Stimulated activated naive CD8-positive, alpha-beta T cell treated with anti-CD3 and anti-CD28 coated beads, Interleukin-15, Interleukin-2, amounts not matched to agents 100 ng/mL and 50 ng/mL, for 24 hours (primary cell): ENCODE results near the gene ABHD17A.
A peak's percentile ranks its signal among the peaks of the same experiment; 100 is the strongest.

Experiments
- H3K27ac Mint-ChIP-seq: one replicate; pipeline ENCODE4 v1.8.0; 2021; ENCODE audit warnings: mild to moderate bottlenecking, mixed read lengths
- H3K27me3 Mint-ChIP-seq: one replicate; pipeline ENCODE4 v1.8.0; 2021; ENCODE audit warnings: mixed read lengths
- H3K36me3 Mint-ChIP-seq: one replicate; pipeline ENCODE4 v1.8.0; 2021; ENCODE audit warnings: low read depth, mixed read lengths
- H3K4me1 Mint-ChIP-seq: one replicate; pipeline ENCODE4 v1.8.0; 2021; ENCODE audit warnings: low read depth, mixed read lengths
- H3K4me3 Mint-ChIP-seq: one replicate; pipeline ENCODE4 v1.8.0; 2021; ENCODE audit warnings: mild to moderate bottlenecking, mixed read lengths
- H3K9me3 Mint-ChIP-seq: one replicate; pipeline ENCODE4 v1.8.0; 2021; ENCODE audit warnings: mixed read lengths

The ABHD17A gene

DNA sequence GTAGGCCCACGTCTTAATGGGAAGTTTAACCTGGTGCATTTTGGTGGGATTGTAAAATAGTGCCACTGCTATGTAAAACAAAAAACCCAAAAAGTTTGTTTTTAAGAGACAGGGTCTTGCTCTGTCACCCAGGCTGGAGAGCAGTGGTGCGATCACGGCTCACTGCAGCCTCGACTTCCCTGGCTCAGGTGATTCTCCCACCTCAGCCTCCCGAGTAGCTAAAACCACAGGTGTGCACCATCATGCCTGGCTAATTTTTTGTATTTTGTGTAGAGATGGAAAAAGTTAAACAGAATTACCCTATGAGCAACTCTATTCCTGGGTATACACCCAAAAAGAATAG lies 36.2 kb downstream of the ABHD17A start:
- peak overlapping the region; percentile 71 for H3K4me3 Mint-ChIP-seq
- H3K27ac Mint-ChIP-seq: peak overlapping the region; percentile 58
- H3K27me3 Mint-ChIP-seq: no peaks in the 10 kb centered on the region
- peaks cover 6% of the 10 kb centered on the region for H3K36me3 Mint-ChIP-seq
- no peaks in the 10 kb centered on the region for H3K9me3 Mint-ChIP-seq
- peaks cover 68% of the 10 kb centered on the region for H3K4me1 Mint-ChIP-seq

DNA sequence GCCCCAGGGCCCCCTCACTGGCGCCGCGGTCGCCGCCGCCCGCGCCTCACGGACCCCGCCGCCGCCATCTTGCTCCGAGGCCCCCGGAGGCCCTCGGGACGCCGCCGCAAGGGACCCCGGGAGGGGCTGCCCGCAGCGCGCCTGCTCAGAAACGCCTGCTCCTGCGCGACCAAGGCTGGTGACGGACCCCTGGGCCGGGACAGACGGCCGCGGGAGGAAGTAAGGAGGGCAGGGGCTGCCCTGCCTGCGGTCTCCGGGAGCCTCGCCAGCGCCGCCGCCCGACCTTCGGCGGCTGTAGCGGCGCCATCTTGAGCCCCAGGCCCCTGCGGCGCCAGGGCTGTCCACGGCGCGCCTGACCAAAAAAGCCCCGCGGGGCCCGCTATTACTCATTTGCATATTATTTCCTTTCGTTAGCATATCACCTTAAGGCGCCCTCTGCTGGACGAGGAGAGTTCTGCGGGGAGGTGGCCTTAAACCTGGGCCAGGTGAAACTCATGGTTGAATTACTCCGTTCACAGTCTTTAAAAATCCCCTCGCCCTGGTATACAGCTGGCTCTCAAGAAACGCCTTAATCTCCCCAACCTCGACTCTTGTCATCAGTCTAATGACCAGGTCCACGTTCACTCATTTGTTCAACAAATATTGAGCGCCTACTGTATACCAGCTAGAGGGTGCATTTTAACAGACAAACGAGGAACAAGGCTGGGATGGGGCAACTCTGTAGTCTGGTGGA lies 36.7 kb downstream of the ABHD17A start, which contains the start of gene REXO1:
Gene REXO1 (minus strand): TSS at position 85 of the 733 bp plus-strand sequence. CDS start 125 bp downstream, outside the sequence.
- peaks cover 6% of the 10 kb centered on the region for H3K36me3 Mint-ChIP-seq
- H3K27ac Mint-ChIP-seq: peak within 1 kb of the TSS; percentile 96
- peaks cover 71% of the 10 kb centered on the region for H3K4me1 Mint-ChIP-seq
- no peaks in the 10 kb centered on the region for H3K27me3 Mint-ChIP-seq
- no peaks in the 10 kb centered on the region for H3K9me3 Mint-ChIP-seq
- H3K4me3 Mint-ChIP-seq: peak within 1 kb of the TSS; percentile 95

DNA sequence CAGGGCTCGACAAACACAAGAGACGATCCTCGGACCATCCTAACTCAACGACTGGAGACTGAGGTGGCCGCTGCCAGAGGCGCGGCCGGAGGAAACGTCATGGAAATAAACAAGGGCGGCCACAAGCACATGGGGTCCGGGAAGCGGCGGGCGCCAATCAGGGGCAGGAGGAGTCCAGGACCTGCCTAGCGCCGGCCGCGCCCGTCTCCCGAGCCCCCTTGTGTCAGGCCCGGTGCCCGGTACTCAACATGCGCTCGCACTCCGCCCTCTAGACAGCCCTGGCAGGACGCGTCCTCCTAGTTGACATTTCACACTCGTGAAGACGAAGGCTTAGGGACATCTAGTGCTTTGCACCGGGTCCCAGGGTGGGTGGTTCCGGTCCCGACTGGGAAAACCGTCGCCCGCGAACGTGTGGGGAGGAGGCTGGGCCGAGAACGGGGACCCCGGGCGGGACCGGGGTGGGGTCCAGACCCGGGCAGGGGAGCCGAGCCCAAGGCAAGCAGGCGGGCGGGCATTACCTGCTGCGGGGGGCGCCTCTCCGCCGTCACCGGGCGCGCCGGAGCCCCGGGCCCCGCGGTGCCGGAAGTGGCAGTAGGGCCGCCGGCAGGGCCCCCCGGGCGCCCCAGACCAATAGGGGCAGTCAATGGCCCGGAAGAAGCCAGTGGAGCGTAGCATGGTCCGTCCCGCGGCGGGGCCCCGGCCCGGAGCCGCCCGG lies 37.5 kb downstream of the ABHD17A start:
- Mint-ChIP-seq H3K36me3 (peaks cover 6% of the 10 kb centered on the region), H3K27ac (peak overlapping the region; percentile 96), H3K4me1 (peaks cover 67% of the 10 kb centered on the region), H3K4me3 (peak overlapping the region; percentile 95), H3K9me3 (no peaks in the 10 kb centered on the region), H3K27me3 (no peaks in the 10 kb centered on the region)

DNA sequence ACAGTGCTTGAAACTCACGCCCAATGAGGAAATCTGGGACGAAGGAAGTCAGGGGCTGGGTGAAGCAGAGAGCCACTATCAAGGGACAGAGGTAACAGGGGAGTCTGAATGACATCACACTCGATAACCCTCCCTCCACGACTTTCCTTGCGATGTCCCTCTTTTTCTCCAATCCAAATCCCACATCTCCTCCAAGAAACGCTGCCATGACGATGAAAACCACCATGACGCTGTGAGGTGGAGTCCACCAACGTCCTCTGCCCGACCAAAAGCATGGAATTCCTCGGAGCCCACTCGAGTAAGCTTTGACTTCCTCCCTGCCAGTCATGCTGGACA lies 38.0 kb downstream of the ABHD17A start:
- Mint-ChIP-seq H3K9me3 (no peaks in the 10 kb centered on the region), H3K4me3 (peak overlapping the region; percentile 95), H3K27ac (peak overlapping the region; percentile 96), H3K36me3 (peaks cover 6% of the 10 kb centered on the region), H3K4me1 (peaks cover 63% of the 10 kb centered on the region), H3K27me3 (no peaks in the 10 kb centered on the region)

DNA sequence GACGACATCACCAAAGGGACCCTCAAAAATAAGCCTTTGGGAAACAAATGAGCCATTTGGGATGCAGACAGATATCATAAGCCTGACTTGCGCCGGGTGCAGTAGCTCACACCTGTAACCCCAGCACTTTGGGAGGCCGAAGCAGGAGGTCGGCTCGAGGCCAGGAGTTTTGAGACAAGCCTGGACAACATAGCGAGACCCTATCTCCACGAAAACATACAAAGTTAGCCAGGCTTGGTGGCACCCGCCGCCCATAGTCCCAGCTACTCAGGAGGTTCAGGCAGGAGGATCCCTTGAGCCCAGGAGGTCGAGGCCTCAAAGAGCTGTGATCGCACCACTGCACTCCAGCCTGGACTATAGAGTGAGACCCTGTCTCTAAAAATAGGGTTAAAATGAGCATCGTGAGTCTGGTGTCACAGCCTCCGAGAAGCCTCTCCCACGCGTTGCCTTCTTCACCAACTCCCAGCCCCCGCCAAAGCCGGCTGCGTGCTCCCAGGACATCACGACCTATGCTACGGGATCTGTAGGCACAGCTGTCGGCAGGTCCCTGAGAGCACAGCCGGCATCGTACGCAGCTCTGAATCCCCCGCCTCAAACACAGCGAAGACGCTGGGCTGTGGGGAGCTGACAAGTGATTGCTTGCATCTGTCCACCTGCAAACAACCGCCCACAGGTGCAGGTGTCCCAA lies 38.6 kb downstream of the ABHD17A start:
- Mint-ChIP-seq H3K4me1 (peaks cover 62% of the 10 kb centered on the region), H3K36me3 (peaks cover 6% of the 10 kb centered on the region), H3K27me3 (no peaks in the 10 kb centered on the region), H3K9me3 (no peaks in the 10 kb centered on the region), H3K4me3 (peak overlapping the region; percentile 95), H3K27ac (peak overlapping the region; percentile 96)

DNA sequence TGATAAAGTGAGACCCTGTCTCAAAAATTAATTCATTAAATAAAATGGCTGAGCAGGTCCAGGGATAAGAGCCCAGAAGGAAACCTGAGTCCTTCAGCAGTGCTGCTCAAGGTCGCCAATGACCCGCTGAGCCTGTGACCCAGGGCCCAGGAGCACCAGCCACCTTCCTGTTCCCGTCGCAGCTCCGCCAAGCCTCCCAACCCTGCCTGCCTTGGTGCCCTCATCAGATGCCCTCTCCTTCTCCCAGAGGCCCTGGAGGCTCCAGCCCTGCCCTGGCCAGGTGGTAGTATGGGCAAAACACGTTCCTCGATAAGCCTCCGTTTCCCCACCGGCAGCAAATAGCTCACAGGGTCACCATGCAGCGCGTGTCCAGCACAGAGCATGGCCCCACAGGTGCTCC lies 39.7 kb downstream of the ABHD17A start:
- H3K9me3 Mint-ChIP-seq: no peaks in the 10 kb centered on the region
- H3K4me3 Mint-ChIP-seq: no peak overlapping the region
- peaks cover 6% of the 10 kb centered on the region for H3K36me3 Mint-ChIP-seq
- H3K27me3 Mint-ChIP-seq: no peaks in the 10 kb centered on the region
- no peak overlapping the region for H3K27ac Mint-ChIP-seq
- peaks cover 60% of the 10 kb centered on the region for H3K4me1 Mint-ChIP-seq

DNA sequence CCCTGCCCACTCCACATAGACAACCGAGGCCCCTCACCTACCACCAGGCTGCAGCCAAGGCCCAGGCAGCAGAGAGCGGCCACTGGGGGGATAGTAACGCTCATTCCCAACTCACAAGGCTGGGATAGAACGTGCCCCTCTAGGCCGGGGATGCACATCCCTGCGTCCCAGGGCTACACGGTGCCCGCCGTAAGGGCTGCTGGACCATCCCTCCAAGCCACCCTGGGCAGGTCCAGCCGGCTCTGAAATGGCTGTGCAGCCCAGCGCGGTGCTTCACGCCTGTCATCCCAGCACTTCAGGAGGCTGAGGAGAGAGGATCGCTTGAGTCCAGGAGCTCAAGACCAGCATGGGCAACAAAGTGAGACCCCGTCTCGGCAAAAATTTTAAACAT lies 40.2 kb downstream of the ABHD17A start:
- Mint-ChIP-seq H3K27me3 (no peaks in the 10 kb centered on the region), H3K36me3 (peaks cover 6% of the 10 kb centered on the region), H3K4me3 (no peak overlapping the region), H3K4me1 (peaks cover 60% of the 10 kb centered on the region), H3K27ac (no peak overlapping the region), H3K9me3 (no peaks in the 10 kb centered on the region)

DNA sequence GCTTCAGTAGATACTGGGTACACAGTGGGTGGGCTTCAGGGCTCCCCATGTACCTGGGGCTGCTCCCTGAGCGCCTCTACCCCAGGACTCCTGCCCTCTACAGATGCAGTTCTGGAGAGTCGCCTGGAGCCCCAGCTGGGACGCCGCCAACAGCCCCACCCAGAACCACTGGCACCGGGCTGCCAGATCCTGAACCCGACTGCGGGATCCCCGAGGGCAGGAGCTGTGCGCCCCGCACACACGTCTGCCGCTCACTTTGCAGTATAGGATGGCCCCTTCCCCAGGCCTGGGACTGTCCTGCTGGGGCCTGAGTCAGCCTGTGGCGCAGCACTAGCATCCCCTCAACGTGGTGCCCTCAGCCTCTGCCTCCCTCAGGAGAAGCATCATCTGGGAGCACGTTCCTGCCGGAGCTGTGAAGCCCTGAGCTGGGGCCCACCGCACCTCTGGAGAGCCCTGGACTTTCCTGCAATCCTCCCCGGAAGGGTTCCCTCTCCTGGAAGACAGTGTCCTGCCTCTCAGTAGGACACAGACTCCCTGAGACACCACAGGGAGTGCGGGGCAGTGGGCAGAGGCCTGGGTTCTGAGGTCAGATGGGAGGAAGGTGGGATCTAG lies 40.7 kb downstream of the ABHD17A start:
- Mint-ChIP-seq H3K4me3 (no peak overlapping the region), H3K36me3 (peaks cover 6% of the 10 kb centered on the region), H3K27ac (no peak overlapping the region), H3K9me3 (no peaks in the 10 kb centered on the region), H3K27me3 (no peaks in the 10 kb centered on the region), H3K4me1 (peaks cover 57% of the 10 kb centered on the region)

DNA sequence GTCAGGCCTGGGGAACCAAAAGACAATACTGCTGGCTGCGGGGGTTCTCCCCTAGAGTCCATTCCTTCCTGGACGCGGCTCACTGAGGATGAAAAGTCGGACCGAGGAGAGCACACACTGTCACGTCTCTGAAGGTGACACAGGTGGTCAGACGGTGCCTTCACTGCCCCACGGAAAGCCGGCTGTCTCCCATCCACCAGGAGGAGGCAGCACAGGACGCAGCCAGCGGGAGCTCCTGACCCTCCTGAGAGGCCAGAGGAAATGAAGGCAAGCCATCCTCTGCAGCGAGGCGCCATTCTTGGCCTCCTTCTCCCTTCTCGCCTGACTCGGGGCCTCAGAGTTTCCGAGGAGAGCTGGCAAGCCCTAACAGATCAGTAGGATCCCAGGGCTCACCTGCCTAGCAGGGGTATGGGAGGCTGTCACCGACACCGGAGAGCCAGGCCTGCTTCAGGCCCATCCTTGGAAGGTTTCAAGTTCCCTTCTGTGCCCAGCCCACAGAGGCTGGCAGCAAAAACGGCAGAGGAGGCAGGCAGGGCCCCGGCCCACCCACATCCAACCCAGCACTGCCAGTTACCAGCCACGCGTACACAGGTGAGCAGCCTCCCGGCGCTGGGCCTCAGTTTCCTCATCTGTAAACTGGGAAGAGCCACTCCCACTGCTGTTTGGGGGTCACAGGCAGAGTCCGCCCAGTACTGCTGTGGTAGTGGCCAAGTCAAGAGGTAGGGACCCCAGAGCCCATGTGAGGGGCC lies 41.5 kb downstream of the ABHD17A start:
- H3K36me3 Mint-ChIP-seq: peaks cover 6% of the 10 kb centered on the region
- no peaks in the 10 kb centered on the region for H3K27me3 Mint-ChIP-seq
- no peak overlapping the region for H3K4me3 Mint-ChIP-seq
- no peak overlapping the region for H3K27ac Mint-ChIP-seq
- H3K9me3 Mint-ChIP-seq: no peaks in the 10 kb centered on the region
- H3K4me1 Mint-ChIP-seq: peaks cover 50% of the 10 kb centered on the region

DNA sequence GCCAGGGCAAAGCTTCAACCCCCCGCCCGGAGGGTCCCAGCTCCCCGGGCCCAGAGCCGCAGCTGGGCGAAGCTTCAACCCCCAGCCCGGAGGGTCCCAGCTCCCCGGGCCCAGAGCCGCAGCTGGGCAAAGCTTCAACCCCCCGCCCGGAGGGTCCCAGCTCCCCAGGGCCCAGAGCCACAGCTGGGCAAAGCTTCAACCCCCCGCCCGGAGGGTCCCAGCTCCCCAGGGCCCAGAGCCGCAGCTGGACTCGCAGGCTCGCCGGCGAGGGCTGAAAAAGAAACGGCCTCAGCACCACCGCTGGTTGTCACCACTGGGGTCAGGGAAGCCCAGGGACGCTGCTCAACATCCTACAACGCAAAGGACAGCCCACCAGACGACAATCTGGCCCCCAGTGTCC lies 42.2 kb downstream of the ABHD17A start:
- Mint-ChIP-seq H3K4me1 (peaks cover 47% of the 10 kb centered on the region), H3K27ac (no peak overlapping the region), H3K4me3 (no peak overlapping the region), H3K27me3 (no peaks in the 10 kb centered on the region), H3K9me3 (no peaks in the 10 kb centered on the region), H3K36me3 (peaks cover 6% of the 10 kb centered on the region)

DNA sequence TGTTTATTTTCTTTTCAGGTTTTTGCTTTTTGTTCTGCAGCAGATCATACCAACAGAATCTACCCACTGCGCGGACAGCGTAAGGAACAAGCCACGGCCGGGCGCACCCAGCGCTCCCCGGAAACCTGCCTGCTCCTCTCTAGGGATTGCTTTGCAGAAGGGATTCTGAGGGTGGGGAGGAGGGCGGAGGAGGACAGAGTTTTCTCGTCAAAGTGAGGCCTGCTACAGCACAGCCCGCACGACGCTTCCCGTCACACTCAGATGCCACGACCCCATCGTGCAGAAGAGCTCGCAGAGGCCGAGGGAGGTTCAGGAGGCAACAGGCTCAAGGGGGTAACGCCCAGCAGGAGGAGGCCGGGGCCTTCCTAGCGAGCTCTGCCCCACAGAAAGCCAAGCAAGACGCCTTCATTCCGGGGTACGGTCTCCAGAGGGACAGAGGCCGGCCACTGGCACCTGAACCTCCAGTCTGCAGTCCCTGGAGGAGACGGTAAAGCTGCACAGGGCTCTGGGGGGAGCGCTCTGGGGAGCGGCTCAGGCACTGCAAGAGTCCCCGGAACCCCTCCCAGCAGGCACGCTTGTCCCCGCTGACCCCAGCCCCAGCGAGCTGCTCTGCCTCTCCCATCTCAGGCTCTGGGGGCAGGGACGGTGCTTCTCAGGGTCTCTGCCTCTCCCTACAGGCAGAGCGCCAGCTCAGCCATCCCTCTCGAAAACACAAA lies 43.9 kb downstream of the ABHD17A start:
- H3K27ac Mint-ChIP-seq: peak overlapping the region; percentile 37
- H3K4me1 Mint-ChIP-seq: peaks cover 35% of the 10 kb centered on the region
- H3K27me3 Mint-ChIP-seq: no peaks in the 10 kb centered on the region
- H3K9me3 Mint-ChIP-seq: no peaks in the 10 kb centered on the region
- no peaks in the 10 kb centered on the region for H3K36me3 Mint-ChIP-seq
- H3K4me3 Mint-ChIP-seq: no peak overlapping the region

DNA sequence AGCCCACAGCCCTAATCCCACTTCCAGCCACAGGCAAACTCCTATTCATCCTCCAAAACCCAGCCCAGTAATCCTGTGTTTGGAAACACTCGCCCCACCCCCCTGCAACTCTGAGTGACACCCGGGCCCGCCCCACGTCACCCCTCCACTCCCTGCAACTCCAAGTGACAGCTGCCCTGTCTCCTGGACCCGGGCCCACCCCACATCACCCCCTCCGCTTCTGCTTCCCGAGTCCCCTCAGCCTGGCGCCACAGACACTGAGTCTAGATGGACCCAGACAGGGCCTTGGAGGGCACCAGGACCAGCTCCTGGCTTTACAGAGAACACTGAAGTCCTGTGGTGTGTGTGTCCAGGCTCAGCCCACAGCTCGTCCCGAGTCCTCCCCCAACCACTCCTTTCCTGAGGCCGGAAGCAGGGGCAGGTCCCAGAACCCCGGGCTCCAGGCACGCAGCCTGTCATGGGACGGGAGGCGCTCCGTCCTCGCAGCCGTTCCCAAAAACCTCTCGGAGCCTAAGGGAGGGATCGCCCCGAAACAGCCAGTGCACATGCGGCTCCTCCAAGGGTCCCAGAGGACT lies 44.7 kb downstream of the ABHD17A start:
- Mint-ChIP-seq H3K4me3 (no peak overlapping the region), H3K4me1 (peaks cover 28% of the 10 kb centered on the region), H3K27me3 (no peaks in the 10 kb centered on the region), H3K9me3 (no peaks in the 10 kb centered on the region), H3K27ac (no peak overlapping the region), H3K36me3 (no peaks in the 10 kb centered on the region)

DNA sequence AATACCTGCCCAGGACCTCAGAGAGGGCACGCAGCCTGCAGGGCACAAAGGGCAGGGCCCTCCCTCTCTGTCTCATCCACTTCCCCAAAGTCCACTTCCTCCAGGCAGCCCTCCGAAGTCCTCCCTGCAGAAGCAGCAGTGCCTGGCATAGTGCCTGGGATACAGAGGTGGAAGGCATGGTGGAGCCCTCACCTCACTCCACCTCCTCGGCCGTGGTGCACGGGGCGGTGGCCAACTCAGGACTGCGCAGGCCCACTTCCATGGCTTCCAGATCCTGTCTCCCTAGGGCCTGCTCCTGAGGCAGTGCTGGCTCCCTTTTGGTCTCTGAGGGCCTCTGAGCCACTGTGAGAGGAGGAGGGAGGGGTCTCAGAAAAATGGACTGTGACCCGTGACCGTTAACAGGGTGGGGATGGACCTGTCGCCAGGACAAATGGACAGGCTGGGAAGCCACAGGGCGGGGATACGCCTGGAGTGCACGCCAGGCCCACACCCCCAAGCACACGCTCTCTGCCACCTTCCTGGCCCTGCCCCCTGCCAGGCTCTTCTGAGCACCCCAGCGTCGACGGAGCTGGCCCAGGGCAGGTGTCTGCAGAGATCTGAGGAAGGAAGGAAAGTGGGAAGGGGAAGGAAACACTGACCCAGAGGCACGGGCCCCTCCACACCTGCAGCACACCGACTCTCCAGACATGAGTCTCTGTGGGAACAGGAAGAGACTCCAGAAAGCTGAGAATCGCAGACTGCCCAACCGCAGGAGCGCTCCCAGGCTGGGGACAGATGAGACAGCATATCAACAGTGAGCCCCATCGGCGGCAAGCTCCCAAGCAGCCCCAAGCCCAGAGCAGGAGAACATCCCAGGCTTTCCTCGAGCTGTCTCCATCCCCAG lies 45.4 kb downstream of the ABHD17A start:
- H3K9me3 Mint-ChIP-seq: no peaks in the 10 kb centered on the region
- no peak overlapping the region for H3K4me3 Mint-ChIP-seq
- H3K27me3 Mint-ChIP-seq: no peaks in the 10 kb centered on the region
- peaks cover 26% of the 10 kb centered on the region for H3K4me1 Mint-ChIP-seq
- H3K27ac Mint-ChIP-seq: no peak overlapping the region
- no peaks in the 10 kb centered on the region for H3K36me3 Mint-ChIP-seq
